Spleen (tissue), 11 donors: ENCODE results near the gene WDR4. TPM values are rescaled to one million over a fixed set of nuclear protein-coding genes. Genes with fewer than 3 reads are reported as not detected.

Source experiments
- DNase-seq: peaks from one replicate; pipeline ENCODE4 v3.0.0-alpha.2; 2020
- H3K27ac ChIP-seq, 8 donors: fragments of 200-600 bp; sonication (generic) in 7 of 8; 1 replicate in 4 of 8; 2 replicates in 4 of 8; pipeline versions ENCODE4 v1.5.0 to v1.8.0; 2016 to 2021; ENCODE audit warnings: inconsistent platforms in 4 of 8, mild to moderate bottlenecking in 4 of 8, moderate library complexity in 1 of 8
- H3K27me3 ChIP-seq, 7 donors: fragments of 200-600 bp; sonication (generic) in 6 of 7; replicated peaks in 1 of 7; 1 replicate in 4 of 7; 2 replicates in 3 of 7; pipeline versions ENCODE4 v1.5.0 to v1.8.0; 2016 to 2021; ENCODE audit warnings: inconsistent platforms in 3 of 7, mild to moderate bottlenecking in 1 of 7
- H3K36me3 ChIP-seq, 6 donors: fragments of 200-600 bp; sonication (generic) in 5 of 6; 1 replicate in 4 of 6; 2 replicates in 2 of 6; pipeline versions ENCODE4 v1.5.0 to v1.8.0; 2016 to 2021; ENCODE audit warnings: inconsistent platforms in 2 of 6
- H3K4me1 ChIP-seq, 6 donors: fragments of 200-600 bp; sonication (generic) in 5 of 6; 1 replicate in 3 of 6; 2 replicates in 3 of 6; pipeline versions ENCODE4 v1.5.0 to v1.8.0; 2016 to 2021; ENCODE audit warnings: inconsistent platforms in 3 of 6
- H3K4me3 ChIP-seq, 8 donors: fragments of 200-600 bp; sonication (generic) in 7 of 8; 1 replicate in 4 of 8; 2 replicates in 4 of 8; pipeline versions ENCODE4 v1.5.0 to v1.8.0; 2016 to 2021; ENCODE audit warnings: inconsistent platforms in 4 of 8, mild to moderate bottlenecking in 4 of 8, moderate library complexity in 2 of 8
- H3K9me3 ChIP-seq, 8 donors: fragments of 200-600 bp; sonication (generic) in 7 of 8; 1 replicate in 4 of 8; 2 replicates in 4 of 8; pipeline versions ENCODE4 v1.5.0 to v1.8.0; 2016 to 2021; ENCODE audit warnings: inconsistent platforms in 4 of 8
- CTCF ChIP-seq, 11 experiments: fragments of 200-600 bp in 7 of 11; fragments of 450-650 bp in 4 of 11; sonication (generic) in 4 of 11; IDR thresholded peaks in 8 of 11; conservative IDR thresholded peaks in 3 of 11; 1 replicate in 7 of 11; 2 replicates in 4 of 11; pipeline versions ENCODE4 v1.4.0 to v1.8.0; 2016 to 2021; ENCODE audit warnings: antibody characterized with exemption in 11 of 11, inconsistent platforms in 4 of 11, mild to moderate bottlenecking in 1 of 11
- POLR2A ChIP-seq, 3 donors: fragments of 450-650 bp; IDR thresholded peaks; one replicate each; pipeline ENCODE4 v1.5.1; 2017; ENCODE audit warnings: antibody characterized with exemption in 3 of 3, mild to moderate bottlenecking in 1 of 3
- POLR2AphosphoS5 ChIP-seq, 3 donors: sonication (generic); formaldehyde crosslinking; IDR thresholded peaks; one replicate each; pipeline ENCODE4 v1.5.1; 2017; ENCODE audit warnings: antibody characterized with exemption in 3 of 3
- WGBS, 5 donors: extraction: QIAGEN DNeasy Blood & Tissue Kit in 3 of 5; methylation state at CpG; one replicate each; pipeline versions ENCODE4 v1.1.5 to v1.1.7; 2013 to 2018; 5-methylcytosine and 5-hydroxymethylcytosine counted together
- intact Hi-C: fragments of 100-400 bp; cut with DNase I; formaldehyde crosslinking; loops from one replicate; pipeline ENCODE4 v1.15.0; 2023; ENCODE audit warnings: low total_unique reads
- polyA plus RNA-seq, 3 donors: library from polyadenylated mRNA; stranded (reverse); fragments of 200-250 nt; gene quantifications; one replicate each; pipeline ENCODE4 v1.2.1, GENCODE V29; 2013
- total RNA-seq, 7 donors: library from RNA; depleted of rRNA in 3 of 7; stranded (reverse); fragments of >200 nt in 3 of 7; fragmentation: NEBNext Ultra II Directional in 4 of 7; extraction: Animal tissue kit (Norgen Biotek cat#: 25700) in 4 of 7; gene quantifications; one replicate each; pipeline versions ENCODE4 v1.1.0 to v1.2.1, GENCODE V29; 2016 to 2021
- donor health status: healthy with polysubstance abuse.
- donor health status: DM: no; HTN: no; CAD: no; lungs with moderate emphysema.
- donor health status: DM: no; HTN: no; CAD: no.
- donor health status: Bipolar disorder and iron deficiency.
- donor health status: healthy.
- donor health status: DM: no; HTN: no; CAD: no.
- donor health status: DM: yes; HTN: yes; CAD: no.

The WDR4 gene
- total and polyA plus RNA-seq, 10 donors: 6.1 to 31.3 (median 18.5) TPM

GRCh38 chr21:42924433-42924751 is 45.1 kb upstream of the WDR4 start:
- DNase-seq: no peak
- H3K27me3 ChIP-seq: no peaks in the 10 kb centered on the region
- peak overlapping the region in 2 of 8 donors; percentile 18 to 43 for H3K27ac ChIP-seq
- peaks cover 3 to 15% (median 10%) of the 10 kb centered on the region in 6 donors for H3K4me1 ChIP-seq
- intact Hi-C loops: no loop called here
- no peaks in the 10 kb centered on the region for H3K36me3 ChIP-seq
- TF ChIP-seq POLR2AphosphoS5 (IDR thresholded peaks at IDR 0.05): no peak
- no peak for TF ChIP-seq CTCF (IDR thresholded peaks at IDR 0.05 in 8 of 11, conservative IDR thresholded peaks at IDR 0.05 in 3 of 11)
- no peak for TF ChIP-seq POLR2A (IDR thresholded peaks at IDR 0.05)
- WGBS, 5 donors: 84 to 93% (median 91%) methylated on average over 6 of the region's 6 CpGs
- no peak overlapping the region for H3K4me3 ChIP-seq
- no peaks in the 10 kb centered on the region for H3K9me3 ChIP-seq

- peak; percentile 78 for DNase-seq
- peak overlapping the region in 2 of 8 donors; percentile 18 to 43 for H3K27ac ChIP-seq
- intact Hi-C loops: no loop called here
These were observed 44.5 kb upstream of the WDR4 start for GRCh38 chr21:42923553-42924432.

GRCh38 chr21:42922918-42923317 is 43.6 kb upstream of the WDR4 start:
- intact Hi-C loops: no loop called here

More at GRCh38 chr21:42923553-42924432, 44.5 kb upstream of the WDR4 start:
- no peaks in the 10 kb centered on the region for H3K27me3 ChIP-seq
- WGBS, 5 donors: 24 to 32% (median 27%) methylated on average over 18 of the region's 18 CpGs
- peak in 1 of 3 donors; percentile 63 for TF ChIP-seq POLR2AphosphoS5 (IDR thresholded peaks at IDR 0.05)
- TF ChIP-seq CTCF (IDR thresholded peaks at IDR 0.05 in 8 of 11, conservative IDR thresholded peaks at IDR 0.05 in 3 of 11): peak; percentile 48 to 90 (median 77)
- TF ChIP-seq POLR2A (IDR thresholded peaks at IDR 0.05): no peak
- peak overlapping the region in 1 of 8 donors; percentile 26 for H3K4me3 ChIP-seq
- peaks cover 3 to 15% (median 10%) of the 10 kb centered on the region in 6 donors for H3K4me1 ChIP-seq
- H3K36me3 ChIP-seq: no peaks in the 10 kb centered on the region
- H3K9me3 ChIP-seq: no peaks in the 10 kb centered on the region

More at GRCh38 chr21:42922918-42923317, 43.6 kb upstream of the WDR4 start:
- peak; percentile 75 for DNase-seq
- H3K36me3 ChIP-seq: no peaks in the 10 kb centered on the region
- no peak overlapping the region for H3K27ac ChIP-seq
- H3K4me3 ChIP-seq: no peak overlapping the region
- H3K27me3 ChIP-seq: no peaks in the 10 kb centered on the region
- 91 to 96% (median 94%) methylated on average over 18 of the region's 18 CpGs for WGBS, 5 donors
- no peaks in the 10 kb centered on the region for H3K9me3 ChIP-seq
- TF ChIP-seq POLR2A (IDR thresholded peaks at IDR 0.05) (no peak), CTCF (IDR thresholded peaks at IDR 0.05 in 8 of 11, conservative IDR thresholded peaks at IDR 0.05 in 3 of 11) (no peak), POLR2AphosphoS5 (IDR thresholded peaks at IDR 0.05) (no peak)
- peaks cover 3 to 15% (median 10%) of the 10 kb centered on the region in 6 donors for H3K4me1 ChIP-seq
